Ecto neural progenitor cell (in vitro differentiated cells): ENCODE data around the gene VTI1B.
"Not testable (repeated sequence)": the region's sequence is repeated elsewhere in the genome, so short reads cannot be mapped to it uniquely, and the experiment has no call there.

ENCODE experiments used
- DNase-seq: peaks from one replicate; pipeline ENCODE4 v3.0.0-alpha.2; 2018; ENCODE audit warnings: low spot score

Gene VTI1B

GRCh38 chr14:67674480-67675218 is at the start of gene VTI1B:
Gene VTI1B (minus strand): TSS chr14:67674632. CDS start chr14:67674489, 143 bp downstream.
- DNase-seq, result peak; percentile 90

- DNase-seq, result peak; percentile 55
Measured at GRCh38 chr14:67722293-67722692, 47.9 kb upstream of the VTI1B start.

- no peak for DNase-seq
Measured at GRCh38 chr14:67721875-67722274, 47.4 kb upstream of the VTI1B start.

GRCh38 chr14:67719866-67720265 is 45.4 kb upstream of the VTI1B start:
- DNase-seq, result no peak

GRCh38 chr14:67719385-67719784 is 45.0 kb upstream of the VTI1B start:
- DNase-seq, result not testable (repeated sequence)

GRCh38 chr14:67718265-67718664 is 43.8 kb upstream of the VTI1B start:
- no peak for DNase-seq

- no peak for DNase-seq
Measured at GRCh38 chr14:67717048-67717447, 42.6 kb upstream of the VTI1B start.

- DNase-seq, result no peak
Measured at GRCh38 chr14:67710209-67710608, 35.8 kb upstream of the VTI1B start.

GRCh38 chr14:67709796-67710195 is 35.4 kb upstream of the VTI1B start:
- not testable (repeated sequence) for DNase-seq

GRCh38 chr14:67709346-67709745 is 34.9 kb upstream of the VTI1B start:
- not testable (repeated sequence) for DNase-seq

GRCh38 chr14:67705211-67705610 is 30.8 kb upstream of the VTI1B start:
- no peak for DNase-seq

GRCh38 chr14:67704484-67705089 is 30.2 kb upstream of the VTI1B start:
- DNase-seq, result no peak

- DNase-seq, result no peak
Measured at GRCh38 chr14:67703997-67704396, 29.6 kb upstream of the VTI1B start.

- not testable (repeated sequence) for DNase-seq
Measured at GRCh38 chr14:67701492-67701891, 27.1 kb upstream of the VTI1B start, which contains the start of gene RDH12. Gene RDH12 (plus strand): TSS chr14:67701886. CDS start chr14:67722643, 20,757 bp downstream.

- no peak for DNase-seq
Measured at GRCh38 chr14:67698179-67698578, 23.7 kb upstream of the VTI1B start.

- DNase-seq, result no peak
Measured at GRCh38 chr14:67697006-67697405, 22.6 kb upstream of the VTI1B start.

GRCh38 chr14:67695394-67695949 is 21.0 kb upstream of the VTI1B start, which contains the start of gene RDH11:
Gene RDH11 (minus strand): TSS chr14:67695764. CDS start chr14:67695703, 61 bp downstream.
- peak; percentile 90 for DNase-seq

GRCh38 chr14:67694791-67695393 is 20.5 kb upstream of the VTI1B start:
- DNase-seq, result peak; percentile 73

GRCh38 chr14:67690011-67690410 is 15.6 kb upstream of the VTI1B start:
- no peak for DNase-seq

GRCh38 chr14:67683842-67684241 is 9.4 kb upstream of the VTI1B start:
- DNase-seq, result no peak

- DNase-seq, result no peak
Measured at GRCh38 chr14:67680941-67681340, 6.5 kb upstream of the VTI1B start.

GRCh38 chr14:67680121-67680602 is 5.7 kb upstream of the VTI1B start:
- DNase-seq, result no peak

GRCh38 chr14:67679006-67679405 is 4.6 kb upstream of the VTI1B start:
- DNase-seq, result no peak
